ENCODE data around the gene MGAT5.

DNA sequence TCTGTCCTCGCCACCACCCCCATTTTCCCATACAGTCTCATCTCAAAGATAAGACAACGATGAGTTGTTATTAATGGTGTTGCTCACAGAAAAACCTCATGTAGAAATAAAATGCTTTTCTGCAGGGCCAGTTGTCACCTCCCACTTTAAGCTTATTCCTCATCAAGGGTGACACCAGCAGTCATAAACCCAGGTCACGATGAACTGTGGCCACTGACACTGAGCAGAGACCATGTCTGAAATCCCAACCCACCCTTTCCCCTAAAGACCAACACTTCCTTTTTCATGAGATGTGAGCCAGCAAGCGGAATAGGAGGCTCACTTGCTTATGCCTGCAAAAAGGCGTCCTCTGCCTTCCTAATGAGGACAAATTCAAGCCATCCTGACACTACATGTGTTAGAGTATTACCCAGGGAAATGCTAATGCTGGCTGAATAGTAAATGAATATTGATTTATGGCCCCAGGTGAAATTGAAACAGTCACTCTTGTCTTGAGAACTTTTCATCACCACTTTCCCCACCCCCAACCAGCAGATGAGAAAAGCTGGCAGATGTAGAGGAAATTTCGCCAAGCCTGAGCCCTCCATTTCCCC, 228.4 kb downstream of the MGAT5 start:
- TF ChIP-seq, protein P1, sequence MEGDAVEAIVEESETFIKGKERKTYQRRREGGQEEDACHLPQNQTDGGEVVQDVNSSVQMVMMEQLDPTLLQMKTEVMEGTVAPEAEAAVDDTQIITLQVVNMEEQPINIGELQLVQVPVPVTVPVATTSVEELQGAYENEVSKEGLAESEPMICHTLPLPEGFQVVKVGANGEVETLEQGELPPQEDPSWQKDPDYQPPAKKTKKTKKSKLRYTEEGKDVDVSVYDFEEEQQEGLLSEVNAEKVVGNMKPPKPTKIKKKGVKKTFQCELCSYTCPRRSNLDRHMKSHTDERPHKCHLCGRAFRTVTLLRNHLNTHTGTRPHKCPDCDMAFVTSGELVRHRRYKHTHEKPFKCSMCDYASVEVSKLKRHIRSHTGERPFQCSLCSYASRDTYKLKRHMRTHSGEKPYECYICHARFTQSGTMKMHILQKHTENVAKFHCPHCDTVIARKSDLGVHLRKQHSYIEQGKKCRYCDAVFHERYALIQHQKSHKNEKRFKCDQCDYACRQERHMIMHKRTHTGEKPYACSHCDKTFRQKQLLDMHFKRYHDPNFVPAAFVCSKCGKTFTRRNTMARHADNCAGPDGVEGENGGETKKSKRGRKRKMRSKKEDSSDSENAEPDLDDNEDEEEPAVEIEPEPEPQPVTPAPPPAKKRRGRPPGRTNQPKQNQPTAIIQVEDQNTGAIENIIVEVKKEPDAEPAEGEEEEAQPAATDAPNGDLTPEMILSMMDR (IDR thresholded peaks at IDR 0.05), result no peak
- no peak for TF ChIP-seq POLR2A (IDR thresholded peaks at IDR 0.05)

Measured in uterus (tissue), 2 donors.